ENCODE results near the gene IFT22.

DNA sequence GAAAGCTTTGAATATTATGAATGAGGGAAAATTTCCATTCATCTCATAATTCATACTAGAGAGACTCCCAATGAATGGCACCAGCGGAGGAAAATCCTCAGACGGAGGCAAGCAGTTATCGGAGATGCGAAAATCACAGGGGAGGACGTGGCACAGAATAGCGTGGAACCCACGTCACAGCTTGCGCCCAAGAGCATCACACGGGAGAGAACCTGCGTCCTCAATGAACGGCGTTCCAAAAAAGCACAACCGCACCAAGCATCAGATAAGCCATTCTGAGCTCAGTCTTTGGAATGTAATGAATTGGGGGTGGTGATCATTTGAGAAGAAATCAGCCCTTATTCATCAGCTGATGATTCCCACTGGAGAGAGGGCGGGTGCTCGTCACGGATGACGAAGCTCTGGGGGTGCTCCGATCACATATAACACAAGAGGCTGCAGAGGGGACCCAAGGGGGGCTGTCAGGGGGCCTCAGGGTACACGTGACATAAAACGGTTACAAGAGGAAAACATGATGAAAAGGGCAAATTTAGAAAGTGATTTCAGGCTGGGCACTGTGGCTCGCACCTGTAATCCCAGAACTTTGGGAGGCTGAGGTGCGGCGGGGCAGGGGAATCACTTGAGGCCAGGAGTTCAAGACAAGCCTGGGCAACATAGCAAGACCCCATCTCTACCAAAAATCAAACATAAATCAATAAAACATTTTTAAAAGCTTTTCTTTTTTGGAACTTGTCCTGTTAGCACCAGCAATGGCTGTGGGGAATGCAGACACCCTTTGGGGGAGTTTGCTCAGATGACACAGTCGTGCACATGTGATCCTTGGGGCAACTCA is 42.9 kb downstream of the IFT22 start:
- TF ChIP-seq CTCF (IDR thresholded peaks at IDR 0.05) (no peak), POLR2A (IDR thresholded peaks at IDR 0.05) (no peak)
